ENCODE results near the gene ADGRD1.

DNA sequence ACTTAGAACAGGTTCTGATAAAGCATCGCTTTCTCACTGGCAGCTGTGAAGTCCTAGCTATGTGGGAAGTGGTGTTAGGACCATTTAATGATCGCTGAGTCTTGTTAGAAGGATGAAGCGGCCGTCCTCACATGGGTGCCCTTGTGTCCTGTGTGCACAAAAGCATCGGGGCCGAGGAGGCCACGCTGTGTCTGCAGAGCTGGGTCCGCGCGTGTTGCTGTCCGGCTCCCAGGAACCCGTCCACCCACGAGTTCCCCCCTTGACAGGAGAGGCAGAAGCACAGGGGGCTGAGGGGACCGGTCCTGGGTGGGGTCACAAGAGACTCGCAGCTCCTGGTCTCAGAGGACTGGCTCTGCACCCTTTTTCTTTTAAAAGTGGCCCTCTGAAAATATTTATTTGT is 90.4 kb downstream of the ADGRD1 start:
- TF ChIP-seq RAD21 (IDR thresholded peaks at IDR 0.05; ENCODE audit: low read depth) (no peak), TAF1 (IDR thresholded peaks at IDR 0.05; ENCODE audit: low read depth) (no peak), TEAD4 (IDR thresholded peaks at IDR 0.05) (no peak), EP300 (IDR thresholded peaks at IDR 0.05; ENCODE audit: borderline replicate concordance) (no peak), CREB1 (IDR thresholded peaks at IDR 0.05; ENCODE audit: low read depth) (no peak), YY1 (IDR thresholded peaks at IDR 0.05; ENCODE audit: low read depth) (no peak), ZBTB7A (IDR thresholded peaks at IDR 0.05; ENCODE audit: low read depth) (no peak), FOXM1 (IDR thresholded peaks at IDR 0.05; ENCODE audit: borderline replicate concordance, low read depth) (no peak)
- TF ChIP-seq, protein P1, sequence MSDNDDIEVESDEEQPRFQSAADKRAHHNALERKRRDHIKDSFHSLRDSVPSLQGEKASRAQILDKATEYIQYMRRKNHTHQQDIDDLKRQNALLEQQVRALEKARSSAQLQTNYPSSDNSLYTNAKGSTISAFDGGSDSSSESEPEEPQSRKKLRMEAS (IDR thresholded peaks at IDR 0.05) = no peak
- TF ChIP-seq, protein P2, sequence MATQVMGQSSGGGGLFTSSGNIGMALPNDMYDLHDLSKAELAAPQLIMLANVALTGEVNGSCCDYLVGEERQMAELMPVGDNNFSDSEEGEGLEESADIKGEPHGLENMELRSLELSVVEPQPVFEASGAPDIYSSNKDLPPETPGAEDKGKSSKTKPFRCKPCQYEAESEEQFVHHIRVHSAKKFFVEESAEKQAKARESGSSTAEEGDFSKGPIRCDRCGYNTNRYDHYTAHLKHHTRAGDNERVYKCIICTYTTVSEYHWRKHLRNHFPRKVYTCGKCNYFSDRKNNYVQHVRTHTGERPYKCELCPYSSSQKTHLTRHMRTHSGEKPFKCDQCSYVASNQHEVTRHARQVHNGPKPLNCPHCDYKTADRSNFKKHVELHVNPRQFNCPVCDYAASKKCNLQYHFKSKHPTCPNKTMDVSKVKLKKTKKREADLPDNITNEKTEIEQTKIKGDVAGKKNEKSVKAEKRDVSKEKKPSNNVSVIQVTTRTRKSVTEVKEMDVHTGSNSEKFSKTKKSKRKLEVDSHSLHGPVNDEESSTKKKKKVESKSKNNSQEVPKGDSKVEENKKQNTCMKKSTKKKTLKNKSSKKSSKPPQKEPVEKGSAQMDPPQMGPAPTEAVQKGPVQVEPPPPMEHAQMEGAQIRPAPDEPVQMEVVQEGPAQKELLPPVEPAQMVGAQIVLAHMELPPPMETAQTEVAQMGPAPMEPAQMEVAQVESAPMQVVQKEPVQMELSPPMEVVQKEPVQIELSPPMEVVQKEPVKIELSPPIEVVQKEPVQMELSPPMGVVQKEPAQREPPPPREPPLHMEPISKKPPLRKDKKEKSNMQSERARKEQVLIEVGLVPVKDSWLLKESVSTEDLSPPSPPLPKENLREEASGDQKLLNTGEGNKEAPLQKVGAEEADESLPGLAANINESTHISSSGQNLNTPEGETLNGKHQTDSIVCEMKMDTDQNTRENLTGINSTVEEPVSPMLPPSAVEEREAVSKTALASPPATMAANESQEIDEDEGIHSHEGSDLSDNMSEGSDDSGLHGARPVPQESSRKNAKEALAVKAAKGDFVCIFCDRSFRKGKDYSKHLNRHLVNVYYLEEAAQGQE (IDR thresholded peaks at IDR 0.05; ENCODE audit: low read depth) = no peak
- TF ChIP-seq, protein P3, sequence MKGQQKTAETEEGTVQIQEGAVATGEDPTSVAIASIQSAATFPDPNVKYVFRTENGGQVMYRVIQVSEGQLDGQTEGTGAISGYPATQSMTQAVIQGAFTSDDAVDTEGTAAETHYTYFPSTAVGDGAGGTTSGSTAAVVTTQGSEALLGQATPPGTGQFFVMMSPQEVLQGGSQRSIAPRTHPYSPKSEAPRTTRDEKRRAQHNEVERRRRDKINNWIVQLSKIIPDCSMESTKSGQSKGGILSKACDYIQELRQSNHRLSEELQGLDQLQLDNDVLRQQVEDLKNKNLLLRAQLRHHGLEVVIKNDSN (IDR thresholded peaks at IDR 0.05) = no peak
